Suppressor macrophage treated with lipopolysaccharide for 4 hours (primary cell): ENCODE results near the gene DUOXA2.

Source experiments
- DNase-seq: peaks from one replicate; pipeline ENCODE4 v3.0.0-alpha.2; 2020

Gene DUOXA2

DNA sequence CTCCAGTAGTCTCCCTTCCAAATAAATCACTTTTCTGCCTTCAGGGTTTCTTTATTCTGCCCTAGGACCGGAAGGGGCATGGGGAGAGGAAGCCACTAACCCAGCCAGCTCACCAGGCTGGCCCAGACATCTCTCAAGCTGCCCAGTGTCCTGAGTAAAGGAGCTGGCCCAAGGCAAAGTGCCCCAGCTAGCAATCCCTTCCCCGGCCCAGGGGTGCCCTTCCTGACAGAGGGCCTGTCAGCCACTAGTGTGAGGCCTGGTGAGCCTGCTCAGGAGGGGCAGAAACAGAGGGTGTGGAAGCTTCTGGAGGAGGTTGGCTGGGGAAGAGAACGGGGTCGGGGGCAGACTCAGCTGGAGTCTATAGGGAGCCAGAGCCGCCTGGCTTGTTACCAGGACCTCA is 51.4 kb downstream of the DUOXA2 start:
- DNase-seq, result no peak

DNA sequence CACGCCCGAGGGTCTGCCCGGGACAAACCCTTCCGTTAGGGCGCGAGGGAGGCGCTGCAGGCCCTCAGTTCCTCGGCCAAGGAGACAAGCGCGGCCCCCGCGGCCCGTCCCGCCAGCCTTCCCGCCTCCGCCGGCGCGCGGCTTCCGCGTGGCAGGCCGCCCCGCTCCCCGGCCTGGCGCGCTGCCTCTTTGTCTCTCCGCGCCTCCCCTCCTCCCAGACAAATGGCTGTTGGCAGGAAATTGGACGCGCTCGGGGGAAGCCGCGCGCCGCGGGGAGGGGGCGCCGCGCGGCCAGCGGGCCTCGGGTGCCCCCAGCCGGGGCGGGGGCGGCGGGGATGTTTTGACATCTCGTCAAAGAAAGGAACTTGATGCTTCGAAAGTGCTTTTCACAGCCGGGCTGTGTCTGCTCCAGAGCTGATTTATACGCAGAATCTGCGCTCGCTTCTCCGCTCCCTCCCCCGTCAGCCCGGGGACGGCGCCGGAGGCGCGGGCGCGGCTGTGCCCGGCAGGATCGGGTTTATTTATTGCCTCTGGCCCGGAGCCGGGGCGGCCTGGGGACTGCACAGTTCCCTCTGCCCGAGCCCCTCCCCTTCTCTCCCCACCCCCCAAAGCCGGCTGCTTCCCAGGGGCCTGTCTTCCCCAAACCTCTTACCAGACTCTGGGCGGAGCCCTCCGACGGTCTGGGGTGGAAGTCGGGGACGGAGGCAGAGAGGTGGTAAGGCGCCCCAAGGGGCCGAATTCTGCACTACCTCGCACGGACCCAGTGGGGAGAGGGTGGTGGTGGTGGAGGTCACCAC is 52.9 kb downstream of the DUOXA2 start:
- peak; percentile 88 for DNase-seq

DNA sequence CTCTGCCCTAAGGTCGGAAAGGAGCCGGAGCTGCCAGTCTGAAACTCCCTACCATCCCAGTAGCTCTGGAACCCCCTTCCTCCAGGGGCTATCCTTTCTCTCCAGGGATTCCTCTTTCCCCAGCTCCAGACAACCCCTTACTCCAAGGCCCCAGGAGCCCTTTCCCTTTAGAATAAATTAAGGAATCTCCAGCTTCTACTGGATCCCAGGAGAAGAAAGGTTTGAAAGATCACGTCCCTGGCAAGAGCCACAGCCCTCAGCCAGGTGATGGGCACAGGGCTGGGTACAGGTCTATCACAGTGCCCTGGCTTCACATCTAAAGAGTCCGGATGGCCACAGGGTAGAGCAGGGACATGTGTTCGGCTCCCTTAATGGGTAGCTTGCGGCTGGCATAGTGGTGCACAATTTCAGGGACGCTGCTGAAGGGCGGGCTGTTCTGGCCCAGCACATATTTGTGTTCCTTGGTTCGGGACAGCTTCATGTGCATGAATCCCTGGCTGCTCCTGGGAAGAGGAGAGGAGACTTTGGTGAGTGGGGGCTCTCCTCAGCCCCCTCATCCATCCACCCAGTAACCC is 53.6 kb downstream of the DUOXA2 start:
- DNase-seq, result no peak
